SK-N-SH (cell line): ENCODE data around the gene SLC25A21. TPM values are rescaled to one million over a fixed set of nuclear protein-coding genes. Genes with fewer than 3 reads are reported as not detected.

Experiments used
- CTCF ChIA-PET: fragments of 300-600, 350-600 bp; formaldehyde crosslinking; extraction: SDS; loops from one replicate; lab custom pipeline; 2021; lab: Yijun Ruan, JAX
- POLR2A ChIA-PET: fragments of 350-600 bp; sonication (Branson Sonifier 250); formaldehyde crosslinking; extraction: SDS; loops from one replicate; lab custom pipeline; 2020; ENCODE audit warnings: antibody characterized with exemption, inconsistent platforms; lab: Yijun Ruan, JAX
- DNase-seq: peaks from one replicate; pipeline ENCODE4 v3.0.0; 2012
- H2AFZ ChIP-seq: fragments of 200-600 bp; sonication (generic); 2 replicates; pipeline ENCODE4 v1.8.1; 2016; ENCODE audit warnings: antibody characterized with exemption, mild to moderate bottlenecking, low read depth
- H3F3A ChIP-seq: fragments of 200-600 bp; sonication (generic); replicated peaks from 2 replicates; pipeline ENCODE3; 2016; ENCODE audit warnings: antibody characterized with exemption, mild to moderate bottlenecking; ENCODE audit not compliant: insufficient read depth
- H3K27ac ChIP-seq, 2 experiments: fragments of 200-500 bp in 1 of 2; fragments of 200-600 bp in 1 of 2; sonication (Bioruptor generic) in 1 of 2; sonication (generic), shearing (Covaris generic) in 1 of 2; 2 replicates each; pipeline versions ENCODE4 v1.5.1 to v1.6.1; 2014 to 2016; ENCODE audit warnings: low read depth in 2 of 2, inconsistent platforms in 1 of 2, low read length in 1 of 2, mild to moderate bottlenecking in 1 of 2, mixed read lengths in 1 of 2
- H3K27me3 ChIP-seq: fragments of 200-600 bp; sonication (generic), shearing (Covaris generic); 2 replicates; pipeline ENCODE4 v1.6.1; 2016; ENCODE audit warnings: mixed run types; ENCODE audit not compliant: insufficient read depth
- H3K36me3 ChIP-seq, 2 experiments: fragments of 200-500 bp in 1 of 2; fragments of 200-600 bp in 1 of 2; sonication (Bioruptor generic) in 1 of 2; sonication (generic) in 1 of 2; replicated peaks in 1 of 2; 2 replicates each; pipeline versions ENCODE3 to v1.5.1; 2014 to 2016; ENCODE audit warnings: low read length in 1 of 2, mild to moderate bottlenecking in 1 of 2; ENCODE audit not compliant: insufficient read depth in 2 of 2, control insufficient read depth in 1 of 2
- H3K4me1 ChIP-seq, 2 experiments: fragments of 200-500 bp in 1 of 2; fragments of 200-600 bp in 1 of 2; sonication (Bioruptor generic) in 1 of 2; sonication (generic), shearing (Covaris generic) in 1 of 2; 2 replicates each; pipeline versions ENCODE4 v1.5.1 to v1.6.1; 2014 to 2016; ENCODE audit warnings: low read depth in 1 of 2, low read length in 1 of 2, mixed run types in 1 of 2; ENCODE audit not compliant: insufficient read depth in 2 of 2, control insufficient read depth in 1 of 2
- H3K4me2 ChIP-seq: fragments of 200-600 bp; sonication (generic), shearing (Covaris generic); 2 replicates; pipeline ENCODE4 v1.6.1; 2017; ENCODE audit warnings: mixed run types
- H3K4me3 ChIP-seq, 2 experiments: fragments of 200-500 bp in 1 of 2; fragments of 200-600 bp in 1 of 2; sonication (Bioruptor generic) in 1 of 2; sonication (generic), shearing (Covaris generic) in 1 of 2; 2 replicates each; pipeline versions ENCODE4 v1.5.1 to v1.8.1; 2014 to 2016; ENCODE audit warnings: low read depth in 2 of 2, inconsistent platforms in 1 of 2, low read length in 1 of 2, mild to moderate bottlenecking in 1 of 2, mixed read lengths in 1 of 2, moderate library complexity in 1 of 2
- H3K79me2 ChIP-seq: fragments of 200-600 bp; sonication (generic); 2 replicates; pipeline ENCODE4 v1.8.1; 2017; ENCODE audit warnings: mild to moderate bottlenecking; ENCODE audit not compliant: insufficient read depth
- H3K9ac ChIP-seq: fragments of 200-600 bp; sonication (generic); 2 replicates; pipeline ENCODE4 v1.6.1; 2017; ENCODE audit warnings: mixed run types
- H3K9me2 ChIP-seq: fragments of 200-600 bp; sonication (generic); 2 replicates; pipeline ENCODE4 v1.6.1; 2017; ENCODE audit warnings: mixed run types
- H3K9me3 ChIP-seq: fragments of 200-600 bp; sonication (generic); 2 replicates; pipeline ENCODE4 v1.6.1; 2017; ENCODE audit warnings: mixed run types, mild to moderate bottlenecking, moderate library complexity
- H4K20me1 ChIP-seq: fragments of 200-600 bp; sonication (generic); 2 replicates; pipeline ENCODE4 v1.6.1; 2017; ENCODE audit warnings: mild to moderate bottlenecking, mixed run types; ENCODE audit not compliant: insufficient read depth
- FOSL2 ChIP-seq: IDR thresholded peaks from 2 replicates; pipeline ENCODE4 v1.4.0; 2012; ENCODE audit warnings: low read depth, mild to moderate bottlenecking, moderate library complexity, borderline replicate concordance
- FOXM1 ChIP-seq: IDR thresholded peaks from 2 replicates; pipeline ENCODE4 v1.4.0; 2012; ENCODE audit warnings: low read depth, mild to moderate bottlenecking
- MEF2A ChIP-seq: IDR thresholded peaks from 2 replicates; pipeline ENCODE4 v1.4.0; 2012; ENCODE audit warnings: low read depth, borderline replicate concordance
- MXI1 ChIP-seq: IDR thresholded peaks from 2 replicates; pipeline ENCODE4 v1.6.1; 2012; ENCODE audit warnings: mild to moderate bottlenecking, low read depth, low read length, improper control_type of control experiment
- NFIC ChIP-seq: IDR thresholded peaks from 2 replicates; pipeline ENCODE4 v1.4.0; 2012; ENCODE audit warnings: borderline replicate concordance
- PBX3 ChIP-seq: IDR thresholded peaks from 2 replicates; pipeline ENCODE4; 2012
- RXRA ChIP-seq: IDR thresholded peaks from 2 replicates; pipeline ENCODE4 v1.4.0; 2012; ENCODE audit warnings: low read depth, mild to moderate bottlenecking, borderline replicate concordance
- SMC3 ChIP-seq: IDR thresholded peaks from 2 replicates; pipeline ENCODE4 v1.6.1; 2012; ENCODE audit warnings: low read depth, low read length, improper control_type of control experiment
- USF1 ChIP-seq: IDR thresholded peaks from 2 replicates; pipeline ENCODE4 v1.4.0; 2012; ENCODE audit warnings: low read depth, borderline replicate concordance
- YY1 ChIP-seq: IDR thresholded peaks from 2 replicates; pipeline ENCODE4 v1.4.0; 2012; ENCODE audit warnings: low read depth, mild to moderate bottlenecking
- polyA plus RNA-seq, 3 experiments: library from polyadenylated mRNA; depleted of rRNA; stranded (reverse); fragments of >200 nt; gene quantifications; 2 replicates each; pipeline ENCODE4 v1.2.3, GENCODE V29; 2012
- TF ChIP-seq, protein P1 (sequence below): fragments of 150-350 bp; IDR thresholded peaks from 2 replicates; pipeline ENCODE4 v1.6.1; 2016; ENCODE audit warnings: mild to moderate bottlenecking, low read depth, low read length
- TF ChIP-seq, protein P2 (sequence below): fragments of 150-350 bp; IDR thresholded peaks from 2 replicates; pipeline ENCODE4 v1.6.1; 2017; ENCODE audit warnings: antibody characterized with exemption, low read length, low read depth, borderline replicate concordance
- TF ChIP-seq, protein P3 (sequence below): IDR thresholded peaks from 2 replicates; pipeline ENCODE4 v1.4.0; 2012; ENCODE audit warnings: low read depth
- TF ChIP-seq, protein P4 (sequence below): IDR thresholded peaks from 2 replicates; pipeline ENCODE4 v1.6.1; 2012; ENCODE audit warnings: mild to moderate bottlenecking, low read depth, low read length, moderate library complexity
- TF ChIP-seq, protein P5 (sequence below): IDR thresholded peaks from 2 replicates; pipeline ENCODE4 v1.4.0; 2012; ENCODE audit warnings: low read depth, borderline replicate concordance

Gene SLC25A21
- polyA plus RNA-seq, 1 of the 3 experiments (the other 2 are of a cell fraction) = not detected

- Histone ChIP-seq H3K79me2 (no peaks in the 10 kb centered on the region), H3F3A (no peaks in the 10 kb centered on the region), H3K9ac (no peak overlapping the region), H3K27me3 (no peaks in the 10 kb centered on the region), H2AFZ (no peak overlapping the region), H3K9me2 (no peaks in the 10 kb centered on the region), H4K20me1 (no peaks in the 10 kb centered on the region), H3K27ac (no peak overlapping the region), H3K4me3 (no peak overlapping the region), H3K4me1 (no peaks in the 10 kb centered on the region), H3K9me3 (no peaks in the 10 kb centered on the region), H3K36me3 (no peaks in the 10 kb centered on the region), H3K4me2 (no peak overlapping the region)
- DNase-seq = no peak
- POLR2A ChIA-PET = no interaction called here
- CTCF ChIA-PET = no interaction called here
- TF ChIP-seq, protein P1, sequence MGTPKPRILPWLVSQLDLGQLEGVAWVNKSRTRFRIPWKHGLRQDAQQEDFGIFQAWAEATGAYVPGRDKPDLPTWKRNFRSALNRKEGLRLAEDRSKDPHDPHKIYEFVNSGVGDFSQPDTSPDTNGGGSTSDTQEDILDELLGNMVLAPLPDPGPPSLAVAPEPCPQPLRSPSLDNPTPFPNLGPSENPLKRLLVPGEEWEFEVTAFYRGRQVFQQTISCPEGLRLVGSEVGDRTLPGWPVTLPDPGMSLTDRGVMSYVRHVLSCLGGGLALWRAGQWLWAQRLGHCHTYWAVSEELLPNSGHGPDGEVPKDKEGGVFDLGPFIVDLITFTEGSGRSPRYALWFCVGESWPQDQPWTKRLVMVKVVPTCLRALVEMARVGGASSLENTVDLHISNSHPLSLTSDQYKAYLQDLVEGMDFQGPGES = no peak
- TF ChIP-seq SMC3 (no peak), NFIC (no peak), PBX3 (no peak), FOXM1 (no peak), RXRA (no peak), MEF2A (no peak), YY1 (no peak), MXI1 (no peak), FOSL2 (no peak), USF1 (no peak)
- TF ChIP-seq, protein P2, sequence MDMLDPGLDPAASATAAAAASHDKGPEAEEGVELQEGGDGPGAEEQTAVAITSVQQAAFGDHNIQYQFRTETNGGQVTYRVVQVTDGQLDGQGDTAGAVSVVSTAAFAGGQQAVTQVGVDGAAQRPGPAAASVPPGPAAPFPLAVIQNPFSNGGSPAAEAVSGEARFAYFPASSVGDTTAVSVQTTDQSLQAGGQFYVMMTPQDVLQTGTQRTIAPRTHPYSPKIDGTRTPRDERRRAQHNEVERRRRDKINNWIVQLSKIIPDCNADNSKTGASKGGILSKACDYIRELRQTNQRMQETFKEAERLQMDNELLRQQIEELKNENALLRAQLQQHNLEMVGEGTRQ = no peak
- TF ChIP-seq, protein P3, sequence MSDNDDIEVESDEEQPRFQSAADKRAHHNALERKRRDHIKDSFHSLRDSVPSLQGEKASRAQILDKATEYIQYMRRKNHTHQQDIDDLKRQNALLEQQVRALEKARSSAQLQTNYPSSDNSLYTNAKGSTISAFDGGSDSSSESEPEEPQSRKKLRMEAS = no peak
- TF ChIP-seq, protein P4, sequence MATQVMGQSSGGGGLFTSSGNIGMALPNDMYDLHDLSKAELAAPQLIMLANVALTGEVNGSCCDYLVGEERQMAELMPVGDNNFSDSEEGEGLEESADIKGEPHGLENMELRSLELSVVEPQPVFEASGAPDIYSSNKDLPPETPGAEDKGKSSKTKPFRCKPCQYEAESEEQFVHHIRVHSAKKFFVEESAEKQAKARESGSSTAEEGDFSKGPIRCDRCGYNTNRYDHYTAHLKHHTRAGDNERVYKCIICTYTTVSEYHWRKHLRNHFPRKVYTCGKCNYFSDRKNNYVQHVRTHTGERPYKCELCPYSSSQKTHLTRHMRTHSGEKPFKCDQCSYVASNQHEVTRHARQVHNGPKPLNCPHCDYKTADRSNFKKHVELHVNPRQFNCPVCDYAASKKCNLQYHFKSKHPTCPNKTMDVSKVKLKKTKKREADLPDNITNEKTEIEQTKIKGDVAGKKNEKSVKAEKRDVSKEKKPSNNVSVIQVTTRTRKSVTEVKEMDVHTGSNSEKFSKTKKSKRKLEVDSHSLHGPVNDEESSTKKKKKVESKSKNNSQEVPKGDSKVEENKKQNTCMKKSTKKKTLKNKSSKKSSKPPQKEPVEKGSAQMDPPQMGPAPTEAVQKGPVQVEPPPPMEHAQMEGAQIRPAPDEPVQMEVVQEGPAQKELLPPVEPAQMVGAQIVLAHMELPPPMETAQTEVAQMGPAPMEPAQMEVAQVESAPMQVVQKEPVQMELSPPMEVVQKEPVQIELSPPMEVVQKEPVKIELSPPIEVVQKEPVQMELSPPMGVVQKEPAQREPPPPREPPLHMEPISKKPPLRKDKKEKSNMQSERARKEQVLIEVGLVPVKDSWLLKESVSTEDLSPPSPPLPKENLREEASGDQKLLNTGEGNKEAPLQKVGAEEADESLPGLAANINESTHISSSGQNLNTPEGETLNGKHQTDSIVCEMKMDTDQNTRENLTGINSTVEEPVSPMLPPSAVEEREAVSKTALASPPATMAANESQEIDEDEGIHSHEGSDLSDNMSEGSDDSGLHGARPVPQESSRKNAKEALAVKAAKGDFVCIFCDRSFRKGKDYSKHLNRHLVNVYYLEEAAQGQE = no peak
- TF ChIP-seq, protein P5, sequence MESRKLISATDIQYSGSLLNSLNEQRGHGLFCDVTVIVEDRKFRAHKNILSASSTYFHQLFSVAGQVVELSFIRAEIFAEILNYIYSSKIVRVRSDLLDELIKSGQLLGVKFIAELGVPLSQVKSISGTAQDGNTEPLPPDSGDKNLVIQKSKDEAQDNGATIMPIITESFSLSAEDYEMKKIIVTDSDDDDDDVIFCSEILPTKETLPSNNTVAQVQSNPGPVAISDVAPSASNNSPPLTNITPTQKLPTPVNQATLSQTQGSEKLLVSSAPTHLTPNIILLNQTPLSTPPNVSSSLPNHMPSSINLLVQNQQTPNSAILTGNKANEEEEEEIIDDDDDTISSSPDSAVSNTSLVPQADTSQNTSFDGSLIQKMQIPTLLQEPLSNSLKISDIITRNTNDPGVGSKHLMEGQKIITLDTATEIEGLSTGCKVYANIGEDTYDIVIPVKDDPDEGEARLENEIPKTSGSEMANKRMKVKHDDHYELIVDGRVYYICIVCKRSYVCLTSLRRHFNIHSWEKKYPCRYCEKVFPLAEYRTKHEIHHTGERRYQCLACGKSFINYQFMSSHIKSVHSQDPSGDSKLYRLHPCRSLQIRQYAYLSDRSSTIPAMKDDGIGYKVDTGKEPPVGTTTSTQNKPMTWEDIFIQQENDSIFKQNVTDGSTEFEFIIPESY = no peak
Observed at GRCh38 chr14:36822685-36823084, 349.7 kb downstream of the SLC25A21 start.
